RPMI8226 (cell line): Measurements from ENCODE around the gene CNOT1.
"Not testable (repeated sequence)": the region's sequence is repeated elsewhere in the genome, so short reads cannot be mapped to it uniquely, and the experiment has no call there.

Experiments used
- DNase-seq: peaks from one replicate; pipeline ENCODE4 v3.0.0-alpha.2; 2015

Gene CNOT1

DNA sequence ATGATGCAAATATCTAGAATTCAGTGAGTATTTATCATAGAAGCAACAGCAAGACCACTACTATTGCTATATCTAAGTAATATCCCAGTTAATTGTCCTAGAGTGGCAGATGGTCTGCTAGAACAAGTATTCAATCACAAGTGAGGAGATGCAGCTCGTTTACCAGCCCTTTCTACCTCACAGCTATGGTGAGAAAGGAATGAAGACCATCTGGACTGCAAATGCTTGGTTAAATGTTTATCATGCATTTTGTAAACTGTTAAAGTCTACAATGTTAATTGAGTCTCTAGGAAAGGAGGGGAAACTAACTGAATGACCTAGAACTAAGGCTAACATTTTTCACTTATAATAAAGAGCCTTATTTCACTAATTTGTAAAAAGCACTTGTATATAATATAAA is 52.5 kb downstream of the CNOT1 start:
- no peak for DNase-seq

DNA sequence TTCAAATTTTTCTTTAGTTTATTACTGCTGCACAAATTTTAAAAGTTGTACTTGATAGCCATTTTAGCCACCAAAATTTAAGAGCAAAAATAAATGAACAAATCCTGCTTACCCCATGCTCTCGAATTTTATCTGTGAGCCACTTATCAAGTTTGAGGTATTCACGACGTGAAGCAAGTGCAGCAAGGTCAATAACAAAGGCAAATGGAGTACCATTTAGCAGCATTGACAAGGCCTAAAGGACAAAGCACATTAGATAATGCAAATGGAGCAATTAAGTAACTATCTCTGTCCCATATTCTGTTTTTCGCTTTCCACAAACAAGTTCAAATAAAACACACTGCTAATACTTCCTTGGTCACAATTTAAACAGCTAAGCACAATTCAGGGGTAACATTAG is 54.7 kb downstream of the CNOT1 start:
- DNase-seq: no peak

DNA sequence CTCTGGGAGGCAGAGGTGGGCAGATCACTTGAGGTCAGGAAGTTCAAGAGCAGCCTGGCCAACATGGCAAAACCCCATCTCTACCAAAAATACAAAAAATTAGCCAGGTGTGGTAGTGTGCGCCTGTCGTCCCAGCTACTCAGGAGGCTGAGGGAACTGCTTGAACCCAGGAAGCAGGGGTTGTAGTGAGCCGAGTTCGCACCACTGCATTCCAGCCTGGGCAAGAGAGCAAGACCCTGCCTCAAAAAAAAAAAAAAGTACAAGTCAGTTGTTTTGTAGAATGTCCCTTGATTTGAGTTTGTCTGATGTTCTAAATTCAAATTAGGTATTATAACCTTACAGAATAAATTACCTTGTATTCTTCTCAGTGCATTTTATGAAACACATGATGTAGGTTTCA is 63.9 kb downstream of the CNOT1 start:
- DNase-seq: not testable (repeated sequence)

DNA sequence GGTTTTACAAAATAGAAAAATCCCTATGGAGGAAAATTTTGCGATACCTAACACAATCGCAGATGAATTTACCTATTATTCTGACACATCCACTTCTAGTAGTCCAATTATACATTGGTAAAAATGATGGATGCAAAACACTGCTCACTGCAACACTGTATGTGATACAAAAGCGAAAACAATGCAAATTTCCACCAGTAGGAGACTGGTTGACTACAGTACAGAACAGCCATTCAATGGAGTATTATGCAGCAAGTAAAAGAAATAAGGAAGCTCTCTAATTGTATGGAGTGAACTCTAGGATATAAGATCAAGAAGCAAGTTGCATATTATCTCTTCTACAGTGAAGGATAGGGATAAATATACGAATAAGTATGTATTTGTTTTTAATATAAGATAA is 65.9 kb downstream of the CNOT1 start:
- DNase-seq: no peak

DNA sequence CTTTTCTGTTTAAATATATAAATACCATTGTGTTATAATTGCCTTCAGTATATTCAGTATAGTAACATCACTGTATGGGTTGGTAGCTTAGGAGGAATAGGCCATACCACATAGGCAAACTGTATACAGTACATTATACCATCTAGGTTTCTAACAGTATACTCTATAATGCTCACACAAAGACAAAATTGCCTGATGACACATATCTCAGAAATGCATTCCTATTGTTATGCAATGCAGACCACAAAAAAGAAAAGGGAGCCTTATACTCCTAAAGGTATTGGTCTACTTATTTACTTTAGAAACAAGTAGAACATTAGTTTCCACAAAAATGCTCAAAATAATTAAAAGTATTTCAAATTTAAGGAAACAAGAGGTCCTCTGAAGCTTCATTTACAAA is 66.4 kb downstream of the CNOT1 start:
- DNase-seq: no peak

DNA sequence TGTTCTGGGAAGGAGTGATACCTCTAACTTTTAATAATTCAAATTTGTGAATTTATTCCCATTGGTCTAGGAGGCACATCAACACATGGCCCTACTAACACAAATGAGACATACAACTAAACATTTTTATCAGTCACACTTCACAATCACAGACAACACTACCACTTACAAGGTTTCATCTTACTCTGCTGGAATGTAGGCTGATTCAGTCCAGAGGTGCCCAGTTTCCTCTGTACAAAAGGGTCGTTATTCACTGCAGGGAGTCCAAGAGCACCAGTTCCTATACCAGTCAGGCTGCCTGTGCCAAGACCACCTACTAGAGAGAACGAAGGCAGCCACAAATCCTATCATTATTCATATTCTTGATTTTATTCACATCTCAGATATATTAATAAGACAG is 72.9 kb downstream of the CNOT1 start:
- DNase-seq: no peak

DNA sequence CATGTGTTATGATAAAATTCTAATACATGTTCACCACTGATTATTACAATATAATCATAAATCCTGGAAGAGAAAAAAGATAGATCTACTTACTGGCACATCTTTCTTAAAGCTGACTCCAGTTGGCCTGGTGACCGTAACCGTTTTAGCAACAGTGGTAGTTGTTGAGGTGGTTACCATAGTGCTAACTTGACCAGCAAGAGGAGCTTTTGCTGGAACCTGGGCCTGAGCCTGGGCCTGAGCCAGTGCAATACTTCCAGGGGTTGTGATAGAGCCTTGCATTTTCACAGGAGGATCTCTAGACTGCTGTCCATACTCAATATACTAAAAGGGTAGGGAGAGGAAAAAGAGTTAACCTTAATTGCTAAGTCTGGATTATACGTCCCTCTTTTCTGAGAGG is 78.1 kb downstream of the CNOT1 start:
- no peak for DNase-seq

DNA sequence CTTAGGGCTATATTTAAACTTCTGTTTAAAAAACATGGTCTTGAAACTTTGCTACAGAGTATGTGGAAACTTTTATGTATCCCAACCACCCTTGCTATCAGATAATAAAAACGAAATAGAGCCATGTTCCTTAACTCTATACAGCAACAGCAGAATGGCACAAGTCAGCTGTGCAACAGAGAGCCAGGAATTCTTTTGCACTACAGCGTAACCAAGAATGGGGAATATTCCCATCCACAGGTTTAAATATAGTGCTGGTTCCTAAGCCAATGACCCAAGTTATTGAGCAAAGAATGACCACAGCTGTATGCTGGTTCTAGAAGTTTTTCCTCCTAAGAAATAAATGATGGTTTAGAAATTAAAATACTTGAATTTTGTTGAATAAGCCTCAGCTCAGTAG is 81.2 kb downstream of the CNOT1 start:
- no peak for DNase-seq

DNA sequence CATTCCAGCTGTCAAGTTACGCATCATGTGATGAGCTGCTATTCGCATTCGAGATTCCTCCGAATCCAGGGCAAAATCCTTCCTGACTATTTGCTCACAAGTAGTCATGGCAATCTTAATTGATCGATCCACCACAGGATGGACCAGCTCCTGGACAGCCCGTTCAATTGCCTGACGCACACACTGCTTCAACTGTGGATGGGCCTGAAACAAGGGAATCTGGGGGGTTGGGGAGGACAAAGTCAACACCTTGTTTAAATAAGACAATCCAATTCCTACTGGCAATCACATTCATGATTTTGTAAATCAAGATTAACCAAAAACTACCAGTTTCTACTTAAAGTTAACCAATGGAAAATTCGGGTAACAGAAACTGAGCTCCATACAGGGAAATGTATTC is 85.9 kb downstream of the CNOT1 start:
- no peak for DNase-seq

DNA sequence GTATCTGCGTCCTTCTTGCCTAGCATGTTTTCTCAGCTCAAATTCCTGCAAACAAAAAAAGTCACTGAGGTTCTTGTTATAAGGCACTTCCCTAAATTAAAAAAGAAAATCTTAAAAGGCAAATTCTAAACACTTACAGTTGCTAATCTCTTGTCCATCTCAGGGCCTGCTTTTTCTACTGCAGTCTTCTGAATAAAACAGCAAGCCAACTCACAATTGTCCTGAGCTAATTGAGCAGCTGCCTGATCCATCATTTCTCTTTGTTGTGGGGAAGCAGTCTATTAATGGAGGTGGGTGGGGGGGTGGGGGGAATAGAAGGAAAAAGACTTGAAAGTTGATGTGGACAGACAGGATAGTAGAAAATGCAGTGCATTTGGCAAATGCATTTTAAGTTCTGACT is 87.3 kb downstream of the CNOT1 start:
- no peak for DNase-seq

DNA sequence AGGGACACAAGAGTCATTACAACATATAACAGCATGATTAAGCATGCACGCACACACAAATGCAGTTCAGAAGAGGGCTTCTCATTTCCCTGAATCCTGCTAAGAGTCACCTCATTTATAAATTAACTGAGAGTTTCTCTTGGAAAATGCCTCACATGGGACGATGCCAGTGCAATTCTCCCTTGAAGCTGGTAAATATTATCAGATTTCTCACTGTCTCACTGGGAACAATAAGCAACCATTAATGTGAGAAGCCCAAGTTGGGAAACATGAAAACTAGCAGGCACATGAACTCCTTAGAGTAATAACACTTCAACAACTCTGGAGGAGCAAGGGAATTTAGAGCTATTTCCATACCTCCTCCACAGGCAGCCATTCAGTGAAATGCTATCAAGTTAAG is 87.9 kb downstream of the CNOT1 start:
- DNase-seq: no peak

DNA sequence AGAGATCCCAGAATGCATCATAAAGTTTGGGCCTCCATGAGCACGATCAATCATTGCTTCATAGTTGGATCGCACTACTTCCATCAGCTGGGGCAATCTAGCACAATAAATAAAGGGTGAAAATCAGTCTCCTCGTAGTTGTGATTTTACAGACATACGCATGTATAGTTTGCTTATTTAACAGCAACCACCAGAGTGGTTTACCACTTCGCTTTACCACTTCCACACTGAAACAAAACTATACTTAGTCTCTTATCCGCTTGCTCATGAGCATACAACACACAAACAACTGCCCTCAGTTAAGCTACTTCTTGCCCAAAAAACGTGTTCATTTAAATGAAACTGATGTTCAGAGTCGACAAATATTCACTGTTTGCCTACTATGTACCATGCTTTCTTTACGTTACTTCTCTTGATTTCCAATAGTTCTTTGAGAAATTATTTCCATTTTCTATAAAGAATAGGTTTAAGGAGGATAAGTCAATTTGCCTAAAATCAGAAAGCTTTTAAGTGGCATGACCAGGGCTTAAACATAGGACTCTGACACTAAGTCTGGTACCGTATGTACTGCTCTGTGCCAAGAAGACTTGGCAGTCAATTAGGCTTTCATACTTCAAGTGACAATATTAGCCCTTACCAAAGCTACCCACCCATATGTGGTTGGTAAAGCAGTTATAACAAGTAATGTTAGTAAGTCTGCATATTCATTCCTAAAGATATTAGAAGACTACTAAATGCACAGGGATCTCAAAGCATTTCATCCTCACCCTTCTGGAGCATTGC is 92.3 kb downstream of the CNOT1 start:
- no peak for DNase-seq

DNA sequence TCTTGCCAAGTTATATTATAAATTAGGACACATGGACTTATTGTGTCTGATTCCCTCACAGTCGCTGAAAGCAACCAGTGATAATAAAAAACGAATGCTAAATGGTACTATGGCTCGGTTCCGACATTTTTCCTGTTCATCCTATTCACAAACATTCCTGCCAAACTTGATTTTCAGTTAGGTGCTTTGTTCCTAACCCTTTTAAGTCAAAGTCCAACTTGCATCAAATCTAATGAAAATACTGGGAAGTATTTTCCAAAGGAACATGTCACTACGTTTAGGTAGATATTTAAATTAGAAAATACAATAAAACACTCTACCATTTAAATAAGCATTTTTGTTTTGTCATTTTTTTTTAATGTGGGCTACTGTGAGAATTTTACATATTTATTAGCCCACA is 93.3 kb downstream of the CNOT1 start:
- DNase-seq: no peak

DNA sequence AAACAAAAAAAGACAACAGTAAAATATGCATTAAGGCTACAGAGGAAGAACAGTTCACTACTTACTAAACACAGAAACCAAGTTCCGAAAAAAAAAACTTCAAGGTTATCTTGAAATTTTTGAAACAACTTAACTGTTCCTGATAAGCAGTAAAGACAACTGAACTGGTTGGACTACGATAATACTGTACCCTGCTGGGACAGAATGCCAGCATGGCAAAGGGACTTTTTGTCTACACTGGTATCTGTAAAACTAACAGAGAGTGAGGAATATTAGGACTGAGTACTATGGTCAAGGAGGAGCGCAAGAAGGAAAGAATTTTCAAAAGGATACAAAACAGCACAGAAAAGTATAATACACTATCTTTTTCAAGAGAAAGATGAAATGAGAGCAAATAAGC is 94.5 kb downstream of the CNOT1 start:
- DNase-seq: no peak

DNA sequence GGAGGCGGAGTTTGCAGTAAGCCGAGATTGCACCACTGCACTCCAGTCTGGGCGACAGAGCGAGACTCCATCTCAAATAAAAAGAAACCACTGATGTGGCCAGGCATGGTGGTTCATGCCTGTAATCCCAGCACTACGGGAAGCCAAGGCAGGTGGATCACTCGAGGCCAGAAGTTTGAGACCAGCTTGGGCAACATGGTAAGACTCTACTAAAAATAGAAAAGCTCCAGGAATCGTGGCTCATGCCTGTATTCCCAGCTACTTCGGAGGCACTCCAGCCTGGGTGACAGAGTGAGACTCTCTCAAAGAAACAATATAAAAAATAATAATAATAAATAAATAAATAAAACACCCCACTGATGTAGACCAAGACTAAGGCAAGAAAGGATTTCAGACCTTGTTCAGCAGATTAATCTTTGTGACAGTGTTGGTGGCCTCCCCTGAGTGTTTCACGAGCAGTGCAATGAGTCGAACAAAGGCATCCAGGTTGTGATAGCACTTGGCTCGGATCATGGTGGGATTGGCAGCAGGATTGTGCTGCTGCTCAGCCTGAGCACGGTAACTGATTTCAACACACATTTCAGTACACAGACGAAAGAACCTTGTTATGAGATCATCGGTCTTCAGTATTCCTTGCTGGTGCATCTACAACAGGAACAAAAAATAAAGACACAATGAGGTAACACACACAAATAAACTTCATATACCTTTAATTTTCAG is 95.7 kb downstream of the CNOT1 start:
- no peak for DNase-seq

DNA sequence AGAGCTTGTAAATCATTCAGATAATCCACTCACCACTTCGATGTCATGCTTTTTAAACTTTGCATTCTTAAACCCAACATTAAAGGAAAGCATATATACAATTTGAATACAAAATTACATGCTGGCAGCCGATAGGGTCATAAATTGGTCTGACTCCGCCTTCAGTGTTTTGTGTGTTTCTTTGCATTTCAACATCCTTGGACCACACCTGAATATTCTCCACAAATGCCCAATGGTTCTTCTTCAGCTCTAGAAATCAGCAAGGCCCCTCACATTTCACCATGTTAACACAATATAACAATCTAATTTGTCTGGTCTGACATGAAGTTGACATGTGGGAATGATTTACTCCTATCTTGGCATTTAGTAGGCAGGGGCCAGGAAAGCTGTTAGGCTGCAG is 97.2 kb downstream of the CNOT1 start:
- no peak for DNase-seq

DNA sequence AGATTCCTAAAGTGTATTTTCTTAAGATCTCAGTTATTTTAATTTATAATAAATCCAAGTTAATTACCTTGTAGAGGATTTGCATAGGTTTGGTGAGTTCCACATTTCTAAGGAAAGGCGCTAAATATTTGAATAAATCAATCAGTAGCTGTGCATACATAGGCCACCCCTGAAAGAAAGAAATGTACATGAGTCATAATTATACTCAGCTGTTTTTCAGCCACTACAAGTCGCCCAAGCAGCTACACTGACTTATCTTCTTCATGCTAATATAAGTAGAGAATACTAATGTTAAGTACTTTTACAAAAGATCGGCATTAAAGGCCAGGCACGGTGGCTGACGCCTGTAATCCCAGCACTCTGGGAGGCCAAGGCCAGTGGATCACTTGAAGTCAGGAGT is 99.4 kb downstream of the CNOT1 start:
- DNase-seq: no peak

DNA sequence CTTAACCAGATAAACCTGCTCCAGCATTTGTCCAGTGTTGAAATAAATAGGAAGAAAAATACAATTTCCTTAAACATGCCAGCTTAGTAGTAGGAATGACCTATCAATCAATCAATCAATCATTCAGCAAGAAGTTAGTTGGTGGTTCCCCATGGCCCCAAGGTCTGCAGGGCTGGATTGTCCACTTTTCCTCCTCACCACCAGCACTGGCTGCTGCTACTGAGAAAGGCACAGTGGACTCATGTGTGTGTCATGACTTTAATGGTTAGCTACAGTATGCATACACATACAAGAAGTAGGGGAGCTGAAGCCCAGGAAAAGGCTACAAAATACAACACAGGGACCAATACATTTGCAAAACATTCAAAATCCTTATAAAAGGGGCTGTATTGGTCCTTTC is 109.9 kb downstream of the CNOT1 start:
- no peak for DNase-seq

DNA sequence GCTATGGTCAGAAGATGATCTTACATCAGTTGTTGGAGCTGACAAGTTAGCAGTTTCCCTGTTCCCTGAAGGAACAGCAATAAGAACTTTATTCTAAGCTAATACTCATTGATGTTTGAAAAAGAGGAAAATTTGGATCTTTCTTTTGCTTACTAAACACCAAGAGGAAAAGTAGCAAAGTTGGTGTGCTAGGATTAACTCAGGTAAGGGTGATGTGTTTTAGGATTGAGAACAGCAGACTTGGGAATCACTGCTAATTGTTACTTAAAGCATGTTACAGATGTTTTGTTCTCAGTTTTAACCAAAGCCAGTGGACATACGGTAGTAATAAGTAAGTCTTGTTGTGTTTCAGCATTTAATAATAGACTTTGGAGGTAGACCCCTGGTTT is 110.7 kb downstream of the CNOT1 start:
- no peak for DNase-seq

DNA sequence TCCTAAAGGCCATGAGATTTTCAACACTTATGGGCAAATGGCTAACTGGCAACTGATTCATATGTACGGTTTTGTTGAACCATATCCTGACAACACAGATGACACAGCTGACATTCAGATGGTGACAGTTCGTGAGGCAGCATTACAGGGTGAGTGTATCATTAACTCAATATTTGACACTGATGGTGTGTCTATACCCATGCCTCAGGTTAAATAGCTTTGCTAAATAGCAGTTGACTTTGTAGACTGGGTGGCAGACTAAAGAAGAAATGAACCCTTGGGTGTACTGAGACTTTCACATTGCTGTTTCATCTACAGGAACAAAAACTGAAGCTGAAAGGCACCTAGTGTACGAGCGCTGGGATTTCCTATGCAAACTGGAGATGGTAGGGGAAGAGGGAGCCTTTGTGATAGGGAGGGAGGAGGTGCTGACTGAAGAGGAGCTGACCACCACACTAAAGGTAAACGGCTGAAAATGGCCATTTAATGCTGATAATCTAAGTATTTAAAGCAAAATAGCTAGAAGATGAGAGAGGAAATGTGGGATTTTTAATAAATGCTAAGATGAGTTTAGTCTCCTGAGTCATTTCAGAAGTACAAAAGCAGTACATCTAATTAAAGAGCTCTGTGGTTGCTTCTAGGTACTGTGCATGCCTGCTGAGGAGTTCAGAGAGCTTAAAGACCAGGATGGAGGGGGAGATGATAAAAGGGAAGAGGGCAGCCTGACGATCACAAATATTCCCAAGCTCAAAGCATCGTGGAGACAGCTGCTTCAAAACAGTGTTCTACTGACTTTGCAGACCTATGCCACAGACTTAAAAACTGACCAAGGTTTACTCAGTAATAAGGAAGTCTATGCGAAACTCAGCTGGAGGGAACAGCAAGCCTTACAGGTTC is 111.3 kb downstream of the CNOT1 start:
- DNase-seq: no peak

DNA sequence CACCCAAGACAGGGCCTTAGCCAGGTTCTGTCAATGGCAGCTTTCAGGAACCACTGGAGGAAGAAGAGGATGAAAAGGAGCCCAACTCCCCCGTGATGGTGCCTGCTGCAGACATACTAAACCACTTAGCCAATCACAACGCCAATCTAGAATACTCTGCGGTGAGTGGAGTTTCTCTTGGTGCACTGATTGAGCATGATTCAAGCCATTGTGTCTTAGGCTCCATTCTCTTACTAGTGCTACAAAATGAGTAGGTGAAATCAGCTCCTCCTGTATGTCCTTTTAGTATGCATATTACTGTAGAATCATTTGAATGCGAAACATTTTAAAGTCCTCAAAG is 112.9 kb downstream of the CNOT1 start:
- DNase-seq: no peak

DNA sequence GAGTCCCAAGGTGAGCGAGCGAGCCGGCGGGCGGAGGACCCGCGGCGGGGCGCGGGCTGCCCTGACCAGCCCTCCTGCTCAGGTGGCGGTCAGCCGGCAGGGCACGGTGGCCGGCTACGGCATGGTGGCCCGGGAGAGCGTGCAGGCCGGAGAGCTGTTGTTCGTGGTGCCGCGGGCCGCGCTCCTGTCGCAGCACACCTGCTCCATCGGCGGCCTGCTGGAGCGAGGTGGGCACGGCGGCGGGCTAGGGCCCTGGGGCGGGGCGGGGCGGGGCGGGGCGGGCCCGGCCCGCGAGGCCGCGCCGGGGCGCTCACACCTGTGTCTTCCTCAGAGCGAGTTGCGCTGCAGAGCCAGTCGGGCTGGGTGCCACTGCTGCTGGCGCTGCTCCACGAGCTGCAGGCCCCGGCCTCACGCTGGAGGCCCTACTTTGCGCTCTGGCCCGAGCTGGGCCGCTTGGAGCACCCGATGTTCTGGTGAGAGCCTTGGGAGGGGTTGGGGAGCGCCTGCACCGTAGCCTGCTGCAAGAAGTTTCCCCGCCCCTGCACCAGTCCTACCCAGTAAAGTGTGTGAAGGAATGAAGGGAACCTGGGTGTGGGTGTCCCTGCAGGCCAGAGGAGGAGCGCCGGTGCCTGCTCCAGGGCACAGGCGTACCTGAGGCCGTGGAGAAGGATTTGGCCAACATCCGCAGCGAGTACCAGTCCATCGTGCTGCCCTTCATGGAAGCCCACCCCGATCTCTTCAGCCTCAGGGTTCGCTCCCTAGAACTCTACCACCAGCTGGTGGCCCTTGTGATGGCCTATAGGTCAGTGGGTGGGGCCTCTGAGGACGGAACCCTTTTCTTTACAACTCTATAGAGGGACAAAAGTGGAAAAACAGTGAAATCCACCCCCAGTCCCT is 113.5 kb downstream of the CNOT1 start:
- peak; percentile 90 for DNase-seq
